NCI-H774 (cell line): ENCODE data around the gene STT3B.

ENCODE experiments used
- DNase-seq: peaks from one replicate; lab custom pipeline; 2025; lab: John Stamatoyannopoulos, UW

STT3B gene

DNA sequence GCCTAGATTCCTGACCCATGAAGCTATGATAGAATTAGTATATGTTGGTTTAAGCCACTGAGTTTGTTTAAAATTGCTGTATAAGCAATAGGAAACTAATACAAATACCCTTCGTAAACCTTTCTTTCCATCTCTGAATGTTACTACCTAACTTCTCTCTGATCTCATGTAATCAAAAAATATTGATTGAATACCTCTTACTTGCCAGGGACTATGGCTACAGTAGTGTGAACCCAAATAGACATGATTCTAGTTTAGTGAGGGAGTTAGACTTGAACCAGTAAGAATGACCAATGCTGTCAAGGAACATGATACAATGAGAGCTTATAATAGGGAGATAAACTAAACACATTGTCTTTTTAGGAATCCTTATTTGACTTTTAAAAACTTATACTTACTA lies 19.4 kb downstream of the STT3B start:
- DNase-seq, result no peak

DNA sequence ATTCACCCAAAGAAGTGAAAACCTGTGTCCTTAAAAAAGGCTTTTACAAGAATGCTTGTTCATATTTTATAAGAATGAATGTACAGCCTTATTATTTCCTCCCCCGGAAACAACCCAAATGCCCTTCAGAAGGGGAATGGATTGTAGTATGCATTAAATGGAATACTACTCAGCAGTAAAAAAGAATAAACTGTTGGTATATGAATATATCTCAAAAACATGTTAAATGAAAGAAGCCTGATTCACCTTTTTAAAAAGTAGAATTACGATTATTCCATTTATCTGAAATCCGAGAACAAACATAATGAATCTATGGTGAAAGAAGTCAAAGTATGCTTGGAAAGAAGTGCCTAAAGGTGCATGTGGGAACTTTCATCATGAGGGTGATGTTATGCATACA lies 20.5 kb downstream of the STT3B start:
- DNase-seq, result no peak

DNA sequence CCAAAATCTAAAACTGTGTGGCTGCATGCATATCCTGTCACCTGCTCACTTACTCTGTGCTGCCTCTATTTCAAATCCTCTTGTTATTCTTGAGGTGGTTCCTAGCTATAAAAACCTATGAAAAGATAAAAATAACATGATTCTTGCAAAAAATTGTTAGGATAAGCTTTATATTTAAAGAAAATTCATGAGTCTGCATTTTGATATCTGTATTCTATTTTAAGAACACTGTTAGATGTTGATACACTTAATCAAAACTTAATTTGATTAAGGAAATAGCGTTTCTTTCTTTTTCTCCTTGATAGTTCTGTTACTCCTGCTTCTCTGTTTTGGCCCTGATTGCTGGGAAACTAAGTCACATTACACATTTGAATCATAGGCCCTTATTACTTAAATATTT lies 22.5 kb downstream of the STT3B start:
- DNase-seq, result no peak

DNA sequence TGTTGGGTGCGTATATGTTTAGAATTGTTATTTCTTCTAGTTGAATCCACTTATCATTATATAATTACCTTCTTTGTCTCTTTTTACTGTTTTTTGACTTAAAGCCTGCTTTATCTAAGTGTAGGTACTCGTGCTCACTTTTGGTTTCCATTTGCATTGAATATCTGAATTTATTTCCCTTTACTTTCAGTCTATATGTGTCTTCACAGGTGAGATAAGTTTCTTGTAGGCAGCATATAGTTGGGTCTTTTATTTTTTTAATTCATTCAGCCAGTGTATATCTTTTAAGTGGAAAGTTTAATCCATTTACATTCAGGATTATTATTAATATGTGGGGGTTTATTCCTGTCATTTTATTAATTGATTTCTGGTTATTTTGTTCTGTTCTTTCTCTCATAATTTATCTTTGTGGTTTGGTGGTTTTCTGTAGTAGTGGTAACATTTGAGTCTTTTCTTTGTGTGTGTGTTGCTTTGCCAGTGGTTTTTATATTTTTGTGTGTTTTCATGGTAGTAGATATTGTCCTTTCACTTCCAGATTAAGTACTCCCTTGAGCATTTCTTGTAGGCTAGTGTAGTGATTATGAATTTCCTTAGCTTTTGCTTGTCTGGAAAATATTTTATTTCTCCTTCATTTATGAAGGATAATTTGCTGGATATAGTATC lies 27.3 kb downstream of the STT3B start:
- no peak for DNase-seq

DNA sequence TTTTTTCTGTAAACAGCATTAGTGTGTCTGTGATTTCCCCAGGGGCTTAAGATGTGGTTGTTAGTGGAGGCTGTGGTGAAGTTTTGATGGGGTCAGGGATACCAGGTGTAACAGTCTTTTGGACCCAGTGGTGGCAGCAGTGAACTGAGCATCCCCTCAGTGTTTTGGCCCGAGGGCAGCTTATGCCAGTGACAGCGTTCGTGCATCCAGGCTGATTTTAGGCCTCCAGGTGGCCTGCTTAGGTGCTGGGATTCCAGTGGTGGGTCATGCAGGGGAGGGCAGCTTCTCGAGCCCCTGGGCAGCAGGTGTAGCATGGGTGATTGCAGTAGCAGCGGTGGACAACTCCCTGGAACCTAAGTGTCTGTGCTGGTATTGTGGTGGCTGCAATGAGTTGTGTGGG lies 29.2 kb downstream of the STT3B start:
- no peak for DNase-seq

DNA sequence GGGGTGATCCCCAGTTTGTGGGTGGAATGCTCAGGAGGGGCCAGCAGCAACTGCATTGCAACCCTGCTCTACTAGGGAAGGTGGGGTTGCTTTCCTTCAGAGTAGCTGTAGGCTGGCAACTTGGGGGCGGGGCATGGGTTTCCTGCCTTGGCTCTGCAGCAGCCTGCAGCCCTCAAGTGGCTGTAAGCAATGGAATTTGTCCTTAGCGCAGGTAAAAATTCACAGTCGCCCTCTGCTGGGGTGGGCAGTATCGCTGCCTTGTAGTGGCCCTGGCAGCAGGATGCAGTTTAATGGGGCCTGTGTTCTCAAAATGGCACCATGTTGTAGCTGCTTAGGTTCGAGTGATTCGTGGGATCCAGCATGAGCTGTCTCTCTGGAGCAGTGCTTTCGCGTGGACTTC lies 29.8 kb downstream of the STT3B start:
- no peak for DNase-seq

DNA sequence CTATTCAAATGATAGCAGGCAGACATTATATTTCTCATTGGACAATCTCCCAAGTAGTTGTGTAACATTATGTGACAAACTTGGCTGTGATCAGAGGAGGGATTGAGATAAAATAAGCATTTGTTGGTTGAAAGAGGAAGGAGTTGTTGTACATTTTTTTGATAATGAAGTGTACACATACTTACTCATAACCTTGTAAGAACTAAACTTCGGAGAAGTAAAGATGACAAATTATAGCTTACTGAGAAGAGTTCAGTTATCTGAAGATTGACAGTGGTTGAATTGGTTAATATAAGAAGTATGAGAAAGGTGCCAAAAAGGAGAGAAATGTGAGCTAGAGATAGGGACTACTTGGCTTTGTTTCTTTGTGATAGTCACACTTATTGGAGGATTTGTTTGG lies 32.6 kb downstream of the STT3B start:
- no peak for DNase-seq

DNA sequence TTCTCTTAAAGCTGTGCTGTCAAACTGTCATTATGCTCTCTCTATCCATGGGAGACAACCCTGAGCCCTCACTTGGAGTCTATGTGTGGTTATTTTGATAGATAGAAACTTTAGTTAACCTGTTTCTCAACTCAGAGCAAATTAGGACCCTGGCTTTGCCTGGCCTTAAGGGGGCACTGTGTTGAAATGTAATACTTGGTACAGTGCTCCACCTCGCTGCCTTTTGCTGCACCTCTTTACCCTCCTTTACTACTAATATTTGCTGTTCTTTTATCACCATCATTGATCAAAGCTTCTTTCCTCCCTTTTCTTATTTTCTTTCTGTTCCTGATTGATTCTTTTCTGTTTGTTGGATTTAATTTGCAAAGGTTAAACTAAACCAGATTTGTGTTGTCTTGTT lies 34.3 kb downstream of the STT3B start:
- no peak for DNase-seq

DNA sequence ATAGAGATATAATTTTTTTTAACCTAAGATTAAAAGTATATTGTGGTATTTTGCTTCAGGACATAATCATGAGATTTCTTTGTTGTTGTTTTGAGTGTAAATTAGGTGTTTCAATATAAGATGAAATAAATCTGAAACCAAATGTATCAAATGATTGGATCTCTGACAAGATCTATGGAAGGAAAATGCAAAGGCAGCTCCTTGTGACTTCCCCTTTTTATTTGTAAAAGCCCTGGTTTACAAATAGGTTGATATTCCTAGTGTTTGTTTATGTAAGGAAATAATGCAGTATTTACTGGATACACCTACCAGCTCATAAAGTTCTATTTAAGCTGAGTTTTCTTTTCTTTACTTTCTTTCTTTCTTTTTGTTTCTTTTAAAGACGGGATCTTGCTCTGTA lies 35.9 kb downstream of the STT3B start:
- no peak for DNase-seq

DNA sequence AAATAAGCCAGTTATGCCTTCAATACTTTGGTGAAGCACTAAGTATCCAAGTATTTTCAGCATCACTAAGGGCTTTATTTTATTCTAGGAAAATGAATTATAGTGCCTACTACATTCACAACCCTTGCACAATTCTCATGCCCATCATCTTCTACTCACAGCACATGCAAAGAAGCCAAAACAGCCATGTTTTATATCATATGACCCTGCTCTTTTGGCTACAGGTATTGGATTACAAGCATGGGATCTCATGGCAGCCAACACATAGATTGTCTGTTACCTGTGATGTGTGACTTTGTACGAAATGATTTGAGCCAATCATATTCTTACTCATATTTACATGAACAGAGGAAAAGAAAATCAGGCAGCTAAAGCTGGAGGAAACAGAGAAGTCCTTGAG lies 38.6 kb downstream of the STT3B start:
- DNase-seq, result no peak

DNA sequence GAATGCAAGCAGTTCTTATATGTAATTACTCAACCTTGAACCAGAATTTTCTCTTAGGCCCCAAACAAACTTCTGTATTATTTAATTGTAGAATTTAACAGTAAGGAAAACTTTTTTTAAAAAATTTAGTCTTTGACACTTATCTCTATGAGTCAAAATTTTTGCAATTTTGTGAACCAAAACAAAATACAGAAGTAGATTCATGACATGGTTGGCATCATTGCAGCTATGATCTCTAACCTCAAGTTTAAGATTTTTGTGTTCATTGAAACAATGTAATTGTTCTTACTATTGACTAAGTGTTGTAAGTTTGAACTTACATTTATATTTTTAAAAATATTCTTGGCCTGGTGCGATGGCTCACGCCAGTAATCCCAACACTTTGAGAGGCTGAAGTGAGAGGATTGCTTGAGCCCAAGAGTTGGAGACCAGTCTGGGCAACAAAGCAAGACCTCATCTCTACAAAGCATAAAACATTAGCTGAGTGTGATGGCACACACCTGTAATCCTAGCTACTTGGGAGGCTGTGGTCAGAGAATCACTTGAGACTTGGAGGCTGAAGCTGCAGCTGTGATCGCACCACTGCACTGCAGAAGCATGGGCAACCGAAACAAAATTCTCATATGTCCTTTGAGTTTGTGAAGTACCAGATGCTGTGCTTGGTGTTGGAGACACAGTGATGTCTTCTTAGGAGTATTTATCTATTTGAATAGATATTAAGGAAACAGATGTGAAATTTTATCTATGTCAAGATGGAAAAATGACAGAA lies 39.7 kb downstream of the STT3B start:
- DNase-seq, result no peak

DNA sequence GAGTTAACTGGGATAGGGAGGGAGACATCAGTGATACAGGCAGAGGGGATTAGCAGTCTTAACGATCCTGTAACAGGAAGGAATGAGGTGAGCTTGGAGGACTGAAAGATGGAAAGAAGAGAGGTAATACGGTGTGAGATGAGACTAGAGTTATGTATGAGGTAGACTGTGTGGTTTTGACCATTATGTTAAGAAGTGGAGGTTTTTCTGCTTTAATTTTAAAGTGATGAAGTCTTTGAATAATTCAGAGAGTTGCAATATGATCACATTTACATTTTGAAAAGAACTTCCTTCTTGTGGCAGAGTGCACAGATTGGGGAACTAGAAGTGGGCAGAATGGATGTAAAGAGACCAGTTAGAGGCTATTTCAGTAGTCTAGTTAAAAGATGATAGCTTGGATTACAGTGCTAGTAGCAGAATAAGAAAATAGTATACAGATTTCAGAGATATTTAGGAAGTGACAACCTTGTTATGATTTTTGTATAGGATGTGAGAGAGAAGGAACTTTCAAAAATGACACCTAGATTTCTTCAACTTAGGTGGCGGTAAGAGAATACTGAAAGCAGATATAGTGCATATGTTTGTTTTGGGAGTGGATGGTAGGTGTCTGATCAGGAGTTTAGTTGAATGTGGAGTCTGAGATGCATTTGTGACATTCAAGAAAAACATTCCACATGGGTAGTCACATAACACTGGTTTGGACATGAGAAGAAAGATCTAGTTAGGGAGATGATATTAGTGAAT lies 40.5 kb downstream of the STT3B start:
- no peak for DNase-seq

DNA sequence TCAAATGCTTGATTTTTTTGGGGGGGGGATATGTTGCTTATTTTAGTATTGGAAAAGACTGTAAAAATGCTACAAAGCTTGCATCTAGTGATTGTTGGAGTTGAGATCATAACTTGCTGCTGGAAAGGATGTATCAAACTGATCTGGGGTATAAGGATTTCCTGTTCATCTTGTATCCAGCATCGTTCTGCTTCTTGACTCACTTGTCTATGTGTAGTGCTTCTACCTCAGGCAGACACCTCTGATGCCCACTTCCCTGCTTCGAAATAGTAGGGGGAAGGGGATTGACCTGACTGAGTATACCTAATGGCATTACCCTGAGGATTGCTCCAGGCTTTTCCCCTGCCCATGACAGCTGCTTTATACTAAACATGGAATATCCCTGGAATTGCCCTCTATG lies 42.7 kb downstream of the STT3B start:
- no peak for DNase-seq

DNA sequence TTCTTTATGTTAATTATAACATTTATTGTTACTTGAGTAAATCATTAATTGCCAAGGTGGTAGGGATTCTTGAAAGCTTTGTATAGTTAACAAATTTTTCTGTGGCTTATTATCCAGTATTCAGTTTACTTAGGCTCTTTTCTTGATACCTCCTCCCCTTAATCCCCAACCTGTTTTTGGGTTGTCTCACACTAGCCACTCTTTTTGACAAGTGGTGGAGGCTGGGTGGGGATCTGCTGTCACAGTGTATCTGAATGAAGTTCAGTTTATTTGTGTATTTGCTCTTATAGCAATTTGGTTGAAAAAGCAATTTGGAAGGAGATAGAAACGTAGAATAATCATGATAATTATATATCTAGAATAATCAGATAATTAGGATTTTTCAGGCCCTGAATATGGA lies 43.8 kb downstream of the STT3B start:
- DNase-seq, result no peak

DNA sequence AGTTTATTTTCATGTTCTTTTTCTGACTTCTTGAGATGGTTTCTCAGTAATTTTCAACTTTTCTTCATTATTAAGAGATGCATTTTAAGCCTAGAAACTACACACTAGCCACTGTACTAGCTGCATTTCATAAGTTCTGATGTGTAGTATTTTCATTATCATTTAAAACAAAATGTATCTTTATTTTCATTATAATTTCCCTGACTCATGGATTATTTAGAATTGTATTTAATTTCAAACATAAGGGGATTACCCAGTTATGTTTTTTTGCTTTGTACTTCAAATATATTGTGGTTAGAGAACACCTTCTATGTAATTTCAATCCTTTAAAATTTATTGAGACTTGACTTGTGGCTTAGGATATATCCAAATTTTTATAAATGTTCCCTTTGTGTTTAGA lies 44.5 kb downstream of the STT3B start:
- DNase-seq, result no peak

DNA sequence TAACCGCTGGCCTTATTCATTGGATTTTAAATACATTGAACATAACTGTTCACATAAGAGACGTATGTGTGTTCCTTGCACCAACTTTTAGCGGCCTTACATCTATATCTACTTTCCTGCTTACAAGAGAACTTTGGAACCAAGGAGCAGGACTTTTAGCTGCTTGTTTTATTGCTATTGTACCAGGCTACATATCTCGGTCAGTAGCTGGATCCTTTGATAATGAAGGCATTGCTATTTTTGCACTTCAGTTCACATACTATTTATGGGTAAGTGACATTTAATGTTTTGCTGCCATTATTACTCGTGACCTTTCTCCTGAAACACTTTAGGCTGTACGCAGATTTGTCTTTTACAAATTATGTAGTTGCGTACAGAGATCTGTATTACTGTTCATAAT lies 47.1 kb downstream of the STT3B start:
- no peak for DNase-seq

DNA sequence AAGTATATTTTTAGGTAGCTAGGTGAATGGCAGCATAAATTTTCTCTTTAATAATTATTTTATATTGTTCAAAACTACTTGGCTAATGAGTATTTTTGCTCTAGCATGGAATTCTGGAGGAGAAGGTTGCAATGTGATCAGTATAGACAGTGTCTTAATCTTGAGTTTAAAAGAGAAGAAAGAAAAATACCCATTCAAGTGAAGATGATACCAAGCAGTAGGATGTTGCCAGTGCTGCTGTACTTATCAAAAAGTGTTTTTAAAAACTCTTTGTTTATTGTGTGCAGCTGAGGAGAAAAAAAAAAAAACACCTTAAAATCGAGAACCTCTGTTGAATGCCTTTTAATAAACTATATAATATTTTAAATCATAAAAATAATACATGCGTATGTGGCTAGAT lies 47.9 kb downstream of the STT3B start:
- no peak for DNase-seq

DNA sequence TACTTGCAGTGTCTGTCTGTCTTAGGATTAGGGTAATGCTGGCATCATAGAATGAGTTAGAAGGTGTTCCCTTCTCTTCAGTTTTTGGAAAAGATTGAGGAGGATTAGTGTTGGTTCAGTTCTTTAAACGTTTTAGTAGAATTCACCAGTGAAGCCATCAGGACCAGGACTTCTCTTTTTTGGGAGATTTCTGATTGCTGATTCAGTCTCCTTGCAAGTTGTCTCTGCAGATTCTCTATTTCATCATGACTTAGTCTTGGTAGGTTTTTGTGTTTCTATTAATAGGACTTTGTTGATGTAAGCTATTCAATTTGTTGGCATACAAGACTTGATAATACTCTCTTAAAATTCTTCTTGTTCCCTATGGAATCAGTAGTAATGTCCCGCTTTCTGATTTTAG lies 48.9 kb downstream of the STT3B start:
- DNase-seq, result no peak

DNA sequence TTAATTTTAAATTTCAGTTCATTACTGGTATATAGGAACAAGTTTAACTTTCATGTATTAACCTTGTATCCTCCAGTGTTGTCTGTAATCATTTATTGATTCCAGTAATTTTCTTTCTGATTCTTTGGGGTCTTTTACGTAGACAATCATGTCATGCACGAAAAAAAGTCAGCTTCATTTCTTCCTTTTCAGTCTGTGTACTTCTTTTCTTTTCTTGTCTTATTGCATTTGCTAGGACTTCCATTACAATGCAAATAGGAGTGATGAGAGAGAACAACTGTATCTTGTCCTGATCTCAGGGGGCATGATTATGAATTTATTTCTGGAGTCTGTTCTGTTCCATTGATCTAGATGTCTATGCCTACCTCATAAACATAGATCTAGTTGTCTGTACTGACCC lies 56.5 kb downstream of the STT3B start:
- no peak for DNase-seq

DNA sequence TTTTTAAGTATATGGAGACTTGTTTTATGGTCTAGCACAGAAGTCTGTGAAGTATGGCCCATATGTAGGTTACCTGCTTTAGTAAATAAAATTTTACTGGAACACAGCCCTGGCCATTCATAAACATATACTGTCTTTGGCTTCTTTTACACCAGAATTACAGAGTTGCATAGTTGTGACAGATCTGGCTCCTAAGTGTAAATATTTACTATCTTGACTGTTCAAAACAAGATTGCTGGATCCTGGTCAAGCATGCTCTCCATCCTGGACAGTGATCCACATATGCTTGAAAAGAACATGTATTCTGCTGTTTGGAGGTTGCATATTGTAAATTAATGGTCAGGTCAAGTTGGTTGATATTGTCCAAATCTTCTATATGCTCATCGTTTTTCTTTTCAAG lies 57.9 kb downstream of the STT3B start:
- no peak for DNase-seq

DNA sequence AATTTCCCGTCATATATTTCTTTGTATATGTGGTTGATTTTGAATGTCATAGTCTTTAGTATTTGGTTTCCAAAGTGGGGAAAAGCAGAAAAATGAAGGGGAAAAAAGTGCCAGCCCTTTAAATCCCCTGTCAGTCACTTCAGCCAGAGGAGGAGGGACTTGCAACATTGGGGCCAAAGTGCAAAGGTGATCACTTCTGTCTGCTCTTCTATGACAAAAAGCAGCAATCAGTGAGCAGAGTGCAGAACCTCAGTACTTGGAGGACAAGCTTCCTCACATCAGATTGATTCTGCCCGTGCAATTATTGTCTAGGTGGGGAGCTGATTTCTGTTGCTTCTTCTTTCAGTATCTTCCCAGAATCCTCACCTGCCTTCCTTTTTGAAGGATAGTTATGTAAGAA lies 60.0 kb downstream of the STT3B start:
- no peak for DNase-seq

DNA sequence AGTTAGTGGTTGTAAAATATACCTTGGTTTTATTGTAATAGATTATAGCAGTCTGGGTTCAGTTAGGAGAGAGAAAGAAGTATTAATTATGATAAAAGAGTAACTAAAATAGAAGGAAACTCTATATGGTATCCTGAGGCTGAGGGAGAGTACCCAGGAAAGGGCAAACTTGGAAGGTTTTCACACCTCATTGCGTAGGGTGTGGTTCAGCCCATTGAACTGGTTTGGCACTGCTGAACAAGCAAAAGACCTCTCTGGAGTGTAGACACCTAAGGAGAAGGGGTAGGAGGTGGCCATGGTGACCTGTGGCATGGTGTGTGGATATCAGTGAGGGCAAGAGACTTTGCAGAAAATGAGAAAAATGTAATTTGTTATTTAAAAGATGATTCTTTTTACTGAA lies 63.5 kb downstream of the STT3B start:
- no peak for DNase-seq

DNA sequence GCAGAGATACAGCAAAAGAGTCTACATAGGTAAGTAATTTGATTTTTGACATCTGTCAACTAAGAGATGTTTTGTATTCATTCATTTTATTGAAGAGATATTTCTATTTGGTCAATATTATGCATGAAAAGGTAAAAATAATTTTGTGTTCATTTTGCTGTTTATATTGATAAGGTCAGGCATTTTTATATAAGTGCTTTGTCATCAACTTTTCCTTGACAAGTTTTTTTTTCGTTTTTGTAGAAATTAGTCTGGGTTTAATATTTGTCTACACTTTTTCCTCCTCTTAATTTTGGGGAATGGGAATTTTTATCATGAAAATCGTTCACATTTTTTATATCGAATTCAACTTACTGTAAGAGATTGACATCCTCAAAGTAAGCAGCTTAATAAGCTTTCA lies 67.7 kb downstream of the STT3B start:
- DNase-seq, result no peak
